ENCODE data around the gene TIGD2. TPM values are rescaled to one million over a fixed set of nuclear protein-coding genes. Genes with fewer than 3 reads are reported as not detected.

Gene TIGD2
- polyA plus RNA-seq, 1 donor (not counting 4 experiments of a cell fraction or from before 2014, with no cell fraction given): 5.3 TPM

DNA sequence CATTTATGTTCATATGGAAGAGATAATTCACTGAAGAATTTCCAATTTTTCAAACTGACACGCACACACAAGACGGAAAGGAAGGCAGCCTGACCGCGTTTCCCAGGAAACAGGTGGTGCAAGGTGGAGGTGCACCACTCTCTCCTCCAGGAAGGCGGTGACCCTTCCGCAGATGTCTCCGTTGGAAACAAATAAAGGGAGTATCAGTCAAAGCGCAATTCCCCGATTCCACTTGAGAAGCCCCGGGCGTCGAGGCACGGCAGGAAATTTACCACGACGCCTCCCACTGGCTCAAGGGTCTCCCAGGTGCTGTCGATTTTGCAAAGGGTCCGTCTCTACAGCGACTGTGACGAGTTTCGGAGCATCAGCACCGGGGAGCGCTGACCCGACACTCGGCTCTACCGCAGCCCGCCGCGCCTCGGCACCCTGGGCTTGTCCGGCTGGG lies 770 bp upstream of the TIGD2 start:
- H3K79me2 ChIP-seq (ENCODE audit: control insufficient read depth, insufficient read depth, low read length): peaks cover 6% of the 10 kb centered on the region
- no peaks in the 10 kb centered on the region for H3K9me3 ChIP-seq (ENCODE audit: control insufficient read depth, low read depth, low read length)
- H2AFZ ChIP-seq (ENCODE audit: control insufficient read depth, low read length): peak overlapping the region; percentile 82
- H3K27me3 ChIP-seq (ENCODE audit: control insufficient read depth, extremely low read depth, insufficient read depth, low read length): peaks cover 16% of the 10 kb centered on the region
- H3K4me2 ChIP-seq (ENCODE audit: control insufficient read depth, extremely low read depth, insufficient read depth, low read depth, low read length): peak overlapping the region; percentile 83
- FAIRE-seq (no peak), DNase-seq (ENCODE audit: low read depth, low spot score) (no peak)
- H3K9ac ChIP-seq (ENCODE audit: control insufficient read depth, extremely low read depth, insufficient read depth, low read length): peak overlapping the region; percentile 60
- no peaks in the 10 kb centered on the region for H4K20me1 ChIP-seq (ENCODE audit: control insufficient read depth, extremely low read depth, insufficient read depth, low read length)
- H3K36me3 ChIP-seq (ENCODE audit: control insufficient read depth in 2 of 2, extremely low read depth in 1 of 2, insufficient read depth in 2 of 2, low read length in 2 of 2): peaks cover 0 to 8% of the 10 kb centered on the region in 2 experiments
- no peaks in the 10 kb centered on the region for H3K9me1 ChIP-seq (ENCODE audit: control insufficient read depth, extremely low read depth, insufficient read depth, low read length)
- H3K4me3 ChIP-seq (ENCODE audit: control insufficient read depth in 2 of 3, extremely low read depth in 1 of 3, insufficient read depth in 2 of 3, low read depth in 1 of 3, low read length in 3 of 3): peak overlapping the region; percentile 46 to 87 (median 70)
- dilution Hi-C loops (cut with MboI; ENCODE audit: extremely low pct_ligation_motif_present, low sequenced_read_pairs): no loop called here
- peaks cover 12% of the 10 kb centered on the region for H3K4me1 ChIP-seq (ENCODE audit: control insufficient read depth, extremely low read depth, insufficient read depth, low read length)
- TF ChIP-seq, protein P1, sequence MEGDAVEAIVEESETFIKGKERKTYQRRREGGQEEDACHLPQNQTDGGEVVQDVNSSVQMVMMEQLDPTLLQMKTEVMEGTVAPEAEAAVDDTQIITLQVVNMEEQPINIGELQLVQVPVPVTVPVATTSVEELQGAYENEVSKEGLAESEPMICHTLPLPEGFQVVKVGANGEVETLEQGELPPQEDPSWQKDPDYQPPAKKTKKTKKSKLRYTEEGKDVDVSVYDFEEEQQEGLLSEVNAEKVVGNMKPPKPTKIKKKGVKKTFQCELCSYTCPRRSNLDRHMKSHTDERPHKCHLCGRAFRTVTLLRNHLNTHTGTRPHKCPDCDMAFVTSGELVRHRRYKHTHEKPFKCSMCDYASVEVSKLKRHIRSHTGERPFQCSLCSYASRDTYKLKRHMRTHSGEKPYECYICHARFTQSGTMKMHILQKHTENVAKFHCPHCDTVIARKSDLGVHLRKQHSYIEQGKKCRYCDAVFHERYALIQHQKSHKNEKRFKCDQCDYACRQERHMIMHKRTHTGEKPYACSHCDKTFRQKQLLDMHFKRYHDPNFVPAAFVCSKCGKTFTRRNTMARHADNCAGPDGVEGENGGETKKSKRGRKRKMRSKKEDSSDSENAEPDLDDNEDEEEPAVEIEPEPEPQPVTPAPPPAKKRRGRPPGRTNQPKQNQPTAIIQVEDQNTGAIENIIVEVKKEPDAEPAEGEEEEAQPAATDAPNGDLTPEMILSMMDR (optimal IDR thresholded peaks at IDR 0.05 in 1 of 3, IDR thresholded peaks at IDR 0.05 in 1 of 3, conservative IDR thresholded peaks at IDR 0.05 in 1 of 3; ENCODE audit: extremely low read depth in 1 of 3, insufficient read depth in 2 of 3, low read length in 3 of 3): no peak
- peak; percentile 80 for TF ChIP-seq EZH2 (IDR thresholded peaks at IDR 0.05; ENCODE audit: low read length)
- H3K27ac ChIP-seq (ENCODE audit: control insufficient read depth, insufficient read depth, low read length): no peak overlapping the region

DNA sequence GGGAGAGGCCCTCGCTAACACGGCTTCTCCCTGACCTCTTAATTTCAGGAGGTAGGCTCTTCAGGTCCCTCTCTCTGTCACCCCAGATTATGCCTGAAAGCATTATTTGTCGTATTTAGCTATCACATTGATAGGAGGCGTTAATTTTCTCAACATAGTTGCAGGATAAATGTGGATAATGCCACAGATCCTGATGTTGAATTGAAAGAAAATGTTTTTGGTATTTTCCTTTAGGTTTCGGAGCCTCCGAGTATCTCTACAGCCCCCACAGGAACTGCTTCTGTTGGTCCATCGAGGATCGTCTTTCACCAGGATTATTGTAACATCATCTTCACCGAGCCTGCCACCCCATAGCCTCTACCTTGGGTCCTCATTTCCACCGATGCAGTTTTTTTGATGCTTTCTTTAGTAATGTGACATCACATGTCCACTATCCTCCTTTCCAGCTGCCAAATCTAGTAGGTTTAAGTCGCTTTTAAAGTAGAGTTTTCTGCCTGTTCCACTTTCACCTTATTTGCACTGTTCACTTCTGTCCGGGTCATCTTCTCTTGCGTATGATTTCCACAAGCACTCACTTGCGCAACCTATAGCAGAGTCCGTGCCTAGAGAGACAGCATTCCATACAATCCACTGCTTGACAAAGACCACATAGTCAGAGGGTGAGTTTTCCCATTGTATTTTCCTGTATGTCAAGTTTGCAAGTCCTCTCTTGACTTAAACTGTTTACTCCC lies 665 bp downstream of the TIGD2 start:
- no peaks in the 10 kb centered on the region for H3K9me3 ChIP-seq (ENCODE audit: control insufficient read depth, low read depth, low read length)
- H3K27ac ChIP-seq (ENCODE audit: control insufficient read depth, insufficient read depth, low read length): peak overlapping the region; percentile 71
- H3K9ac ChIP-seq (ENCODE audit: control insufficient read depth, extremely low read depth, insufficient read depth, low read length): peak overlapping the region; percentile 82
- peak; percentile 92 for DNase-seq (ENCODE audit: low read depth, low spot score)
- no peak for TF ChIP-seq EZH2 (IDR thresholded peaks at IDR 0.05; ENCODE audit: low read length)
- TF ChIP-seq, protein P1 (optimal IDR thresholded peaks at IDR 0.05 in 1 of 3, IDR thresholded peaks at IDR 0.05 in 1 of 3, conservative IDR thresholded peaks at IDR 0.05 in 1 of 3; ENCODE audit: extremely low read depth in 1 of 3, insufficient read depth in 2 of 3, low read length in 3 of 3): no peak
- no peaks in the 10 kb centered on the region for H3K9me1 ChIP-seq (ENCODE audit: control insufficient read depth, extremely low read depth, insufficient read depth, low read length)
- H4K20me1 ChIP-seq (ENCODE audit: control insufficient read depth, extremely low read depth, insufficient read depth, low read length): no peaks in the 10 kb centered on the region
- peak overlapping the region; percentile 75 to 87 (median 78) for H3K4me3 ChIP-seq (ENCODE audit: control insufficient read depth in 2 of 3, extremely low read depth in 1 of 3, insufficient read depth in 2 of 3, low read depth in 1 of 3, low read length in 3 of 3)
- peaks cover 12% of the 10 kb centered on the region for H3K4me1 ChIP-seq (ENCODE audit: control insufficient read depth, extremely low read depth, insufficient read depth, low read length)
- H2AFZ ChIP-seq (ENCODE audit: control insufficient read depth, low read length): peak overlapping the region; percentile 85
- H3K4me2 ChIP-seq (ENCODE audit: control insufficient read depth, extremely low read depth, insufficient read depth, low read depth, low read length): peak overlapping the region; percentile 91
- peak; percentile 87 for FAIRE-seq
- H3K27me3 ChIP-seq (ENCODE audit: control insufficient read depth, extremely low read depth, insufficient read depth, low read length): peaks cover 16% of the 10 kb centered on the region
- dilution Hi-C loops (cut with MboI; ENCODE audit: extremely low pct_ligation_motif_present, low sequenced_read_pairs): no loop called here
- peaks cover 0 to 8% of the 10 kb centered on the region in 2 experiments for H3K36me3 ChIP-seq (ENCODE audit: control insufficient read depth in 2 of 2, extremely low read depth in 1 of 2, insufficient read depth in 2 of 2, low read length in 2 of 2)
- peaks cover 6% of the 10 kb centered on the region for H3K79me2 ChIP-seq (ENCODE audit: control insufficient read depth, insufficient read depth, low read length)
